HepG2 (cell line): ENCODE data around the gene DMPK.

Source experiments
- CEBPB ChIP-seq: IDR thresholded peaks from 2 replicates; pipeline ENCODE4 v1.6.1; 2011; ENCODE audit warnings: low read depth, low read length, improper control_type of control experiment, borderline replicate concordance
- CHD4 ChIP-seq: fragments of 200-600 bp; sonication (generic); IDR thresholded peaks from 2 replicates; pipeline ENCODE4 v1.7.0; 2017; ENCODE audit warnings: mild to moderate bottlenecking, low read length, borderline replicate concordance
- CTCF ChIP-seq: sonication (generic); formaldehyde crosslinking; IDR thresholded peaks from 2 replicates; pipeline ENCODE4 v1.5.0; 2020; ENCODE audit warnings: mild to moderate bottlenecking, missing genetic modification reagents, moderate library complexity
- EZH2 ChIP-seq: conservative IDR thresholded peaks from 2 replicates; pipeline ENCODE4 v1.6.1; 2012; ENCODE audit warnings: mild to moderate bottlenecking, low read depth, low read length, moderate library complexity
- GTF2F1 ChIP-seq: fragments of 150-350 bp; IDR thresholded peaks from 2 replicates; pipeline ENCODE4 v1.6.1; 2014; ENCODE audit warnings: low read length
- HNRNPUL1 ChIP-seq: fragments of 200-400 bp; formaldehyde crosslinking; IDR thresholded peaks from 2 replicates; pipeline ENCODE4 v1.6.1; 2017; ENCODE audit warnings: low read depth, mild to moderate bottlenecking, low read length, moderate library complexity
- NCOA1 ChIP-seq: sonication (generic); formaldehyde crosslinking; IDR thresholded peaks from 2 replicates; pipeline ENCODE4 v1.9.0; 2021; ENCODE audit warnings: missing genetic modification reagents
- RARA ChIP-seq: IDR thresholded peaks from 2 replicates; pipeline ENCODE4 v1.6.1; 2016; ENCODE audit warnings: missing genetic modification reagents, missing compliant biosample characterization
- RNF2 ChIP-seq: fragments of 450-650 bp; conservative IDR thresholded peaks from 2 replicates; pipeline ENCODE4 v1.6.1; 2016; ENCODE audit warnings: low read depth
- RXRA ChIP-seq: sonication (generic); formaldehyde crosslinking; IDR thresholded peaks from 2 replicates; pipeline ENCODE4 v1.5.1; 2020; ENCODE audit warnings: missing genetic modification reagents
- SMAD3 ChIP-seq: sonication (generic); formaldehyde crosslinking; IDR thresholded peaks from 2 replicates; pipeline ENCODE4 v1.4.0; 2020; ENCODE audit warnings: missing genetic modification reagents
- SMARCC2 ChIP-seq: fragments of 450-650 bp; IDR thresholded peaks from 2 replicates; pipeline ENCODE4 v1.6.1; 2017; ENCODE audit warnings: antibody characterized with exemption, mild to moderate bottlenecking
- ZBTB8A ChIP-seq: sonication (generic); formaldehyde crosslinking; IDR thresholded peaks from 2 replicates; pipeline ENCODE4 v1.4.0; 2020; ENCODE audit warnings: mild to moderate bottlenecking, low read depth, missing genetic modification reagents, borderline replicate concordance

- TF ChIP-seq CEBPB (no peak), SMARCC2 (no peak), HNRNPUL1 (no peak), SMAD3 (no peak), RXRA (CRISPR knock-in tag) (no peak), ZBTB8A (no peak), EZH2 (no peak), CTCF (CRISPR knock-in tag) (no peak), RNF2 (no peak), GTF2F1 (no peak), NCOA1 (CRISPR knock-in tag) (no peak), RARA (CRISPR knock-in tag) (no peak), CHD4 (no peak)
Measured at GRCh38 chr19:45772130-45772840, 10.0 kb downstream of the DMPK start.
